Measurements from ENCODE around the gene PBX3. TPM values are rescaled to one million over a fixed set of nuclear protein-coding genes. Genes with fewer than 3 reads are reported as not detected.

The PBX3 gene
- total RNA-seq, 1 donor from 2014 or later, result 46.1 TPM

DNA sequence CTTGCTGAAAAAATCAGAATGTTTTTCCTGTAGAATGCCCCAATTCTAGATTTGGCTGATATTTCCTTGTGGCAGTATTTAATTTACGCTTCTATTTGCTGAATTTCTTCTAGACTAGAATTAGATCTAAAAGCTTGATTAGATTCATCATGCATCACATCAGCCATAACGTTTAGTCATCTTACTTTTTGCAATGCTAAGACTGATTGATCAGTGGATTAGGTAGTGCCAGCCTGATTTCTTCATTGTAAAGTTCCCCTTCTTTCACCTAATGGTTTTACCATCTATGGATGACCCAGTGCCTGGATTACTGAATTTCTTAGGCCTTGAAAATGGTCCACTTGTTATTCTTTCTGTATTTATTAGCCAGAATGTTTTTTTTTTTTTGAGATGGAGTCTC, 83.9 kb downstream of the PBX3 start:
- TF ChIP-seq, protein P1, sequence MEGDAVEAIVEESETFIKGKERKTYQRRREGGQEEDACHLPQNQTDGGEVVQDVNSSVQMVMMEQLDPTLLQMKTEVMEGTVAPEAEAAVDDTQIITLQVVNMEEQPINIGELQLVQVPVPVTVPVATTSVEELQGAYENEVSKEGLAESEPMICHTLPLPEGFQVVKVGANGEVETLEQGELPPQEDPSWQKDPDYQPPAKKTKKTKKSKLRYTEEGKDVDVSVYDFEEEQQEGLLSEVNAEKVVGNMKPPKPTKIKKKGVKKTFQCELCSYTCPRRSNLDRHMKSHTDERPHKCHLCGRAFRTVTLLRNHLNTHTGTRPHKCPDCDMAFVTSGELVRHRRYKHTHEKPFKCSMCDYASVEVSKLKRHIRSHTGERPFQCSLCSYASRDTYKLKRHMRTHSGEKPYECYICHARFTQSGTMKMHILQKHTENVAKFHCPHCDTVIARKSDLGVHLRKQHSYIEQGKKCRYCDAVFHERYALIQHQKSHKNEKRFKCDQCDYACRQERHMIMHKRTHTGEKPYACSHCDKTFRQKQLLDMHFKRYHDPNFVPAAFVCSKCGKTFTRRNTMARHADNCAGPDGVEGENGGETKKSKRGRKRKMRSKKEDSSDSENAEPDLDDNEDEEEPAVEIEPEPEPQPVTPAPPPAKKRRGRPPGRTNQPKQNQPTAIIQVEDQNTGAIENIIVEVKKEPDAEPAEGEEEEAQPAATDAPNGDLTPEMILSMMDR (IDR thresholded peaks at IDR 0.05), result no peak
- Histone ChIP-seq H3K4me1 (peaks cover 4% of the 10 kb centered on the region), H3K36me3 (no peaks in the 10 kb centered on the region), H3K9me3 (no peaks in the 10 kb centered on the region), H3K4me3 (no peak overlapping the region), H3K27ac (no peak overlapping the region), H3K27me3 (ENCODE audit: low read depth) (no peaks in the 10 kb centered on the region)
- intact Hi-C loops (cut with DNase I), result no loop called here
- DNase-seq (no peak), ATAC-seq (no peak)

DNA sequence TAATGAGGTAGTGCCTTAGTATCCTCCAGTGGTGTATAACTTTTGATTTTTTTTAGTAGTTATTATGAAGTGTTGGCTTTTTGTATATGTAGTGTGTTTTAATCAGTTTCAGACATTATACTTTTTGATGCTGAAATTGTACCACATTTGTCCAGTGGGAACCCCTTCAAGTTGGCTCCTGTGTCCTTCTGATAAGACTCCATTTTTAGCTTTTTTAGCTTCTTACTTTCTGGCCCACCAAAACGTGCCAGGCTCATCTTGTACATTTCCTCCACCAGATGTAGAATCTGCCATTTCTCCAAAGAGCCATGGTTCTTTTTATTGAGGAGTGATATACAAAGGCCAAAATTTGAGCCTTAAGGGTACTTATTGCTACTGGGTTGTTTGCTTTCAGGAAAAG, 84.4 kb downstream of the PBX3 start:
- intact Hi-C loops (cut with DNase I), result no loop called here
- H3K4me3 ChIP-seq, result no peak overlapping the region
- peaks cover 4% of the 10 kb centered on the region for H3K4me1 ChIP-seq
- TF ChIP-seq, protein P1 (IDR thresholded peaks at IDR 0.05), result no peak
- DNase-seq, result no peak
- no peak for ATAC-seq
- no peaks in the 10 kb centered on the region for H3K36me3 ChIP-seq
- H3K9me3 ChIP-seq, result no peaks in the 10 kb centered on the region
- H3K27ac ChIP-seq, result no peak overlapping the region
- H3K27me3 ChIP-seq (ENCODE audit: low read depth), result no peaks in the 10 kb centered on the region

DNA sequence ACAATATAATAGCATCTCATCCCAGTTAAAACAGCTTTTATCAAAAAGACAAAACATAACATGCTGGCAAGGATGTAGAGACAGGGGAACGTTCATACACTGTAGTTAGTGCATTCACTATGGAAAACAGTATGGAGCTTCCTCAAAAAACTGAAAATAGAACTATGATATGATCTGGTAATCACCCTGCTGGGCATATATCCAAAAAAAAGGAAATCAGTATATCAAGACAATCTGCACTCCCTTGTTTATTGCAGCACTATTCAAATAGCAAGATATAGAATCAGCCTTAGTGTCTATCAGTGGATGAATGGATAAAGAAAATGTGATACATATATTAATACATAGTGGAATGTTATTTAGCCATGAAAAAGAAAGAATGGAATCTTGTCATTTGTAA, 88.5 kb downstream of the PBX3 start:
- Histone ChIP-seq H3K27ac (no peak overlapping the region), H3K4me3 (no peak overlapping the region), H3K9me3 (no peaks in the 10 kb centered on the region), H3K27me3 (ENCODE audit: low read depth) (no peaks in the 10 kb centered on the region), H3K36me3 (no peaks in the 10 kb centered on the region), H3K4me1 (no peaks in the 10 kb centered on the region)
- TF ChIP-seq, protein P1 (IDR thresholded peaks at IDR 0.05), result no peak
- intact Hi-C loops (cut with DNase I), result no loop called here
- ATAC-seq (no peak), DNase-seq (no peak)

DNA sequence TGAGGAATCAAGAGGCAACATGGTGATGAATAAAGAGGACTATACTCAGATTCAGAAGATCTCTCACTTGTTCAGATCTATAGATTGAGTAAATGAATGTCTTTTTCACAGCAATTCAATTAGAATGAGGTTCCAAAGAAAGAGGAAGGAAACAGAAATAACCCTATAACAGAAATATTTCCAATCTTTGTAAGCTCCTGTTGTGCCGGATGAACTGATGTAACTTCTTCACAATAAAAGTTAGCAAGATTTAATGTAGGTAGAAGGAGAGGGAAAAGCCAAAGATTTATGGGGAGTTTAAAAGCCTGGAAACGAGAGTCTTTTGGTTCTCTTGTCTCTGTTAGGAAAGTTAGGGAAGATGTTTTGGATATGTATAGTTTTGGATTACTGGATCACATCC, 92.1 kb downstream of the PBX3 start:
- no peaks in the 10 kb centered on the region for H3K9me3 ChIP-seq
- no peaks in the 10 kb centered on the region for H3K36me3 ChIP-seq
- H3K27me3 ChIP-seq (ENCODE audit: low read depth), result no peaks in the 10 kb centered on the region
- no peak for DNase-seq
- intact Hi-C loops (cut with DNase I), result no loop called here
- H3K4me3 ChIP-seq, result no peak overlapping the region
- no peaks in the 10 kb centered on the region for H3K4me1 ChIP-seq
- no peak overlapping the region for H3K27ac ChIP-seq
- no peak for ATAC-seq
- TF ChIP-seq, protein P1 (IDR thresholded peaks at IDR 0.05), result no peak

DNA sequence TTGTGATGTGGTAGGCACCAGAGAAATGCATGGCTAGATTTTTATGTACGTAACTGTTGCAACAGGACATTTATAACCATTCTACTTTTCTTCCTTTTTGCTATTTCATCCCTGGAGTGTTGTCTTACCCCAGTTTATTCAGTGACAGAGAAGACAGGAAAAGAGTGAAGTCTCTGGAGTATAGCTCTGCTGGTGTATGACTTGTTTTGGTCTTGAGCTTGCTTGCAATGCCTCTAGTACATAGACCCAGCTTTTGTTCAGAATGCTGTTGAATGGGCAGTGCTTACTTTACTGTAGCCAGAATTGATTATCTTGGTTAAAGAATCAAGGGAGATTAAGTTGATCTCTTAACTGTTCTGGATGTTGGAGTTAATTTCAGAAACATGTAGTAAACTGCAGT, 94.3 kb downstream of the PBX3 start:
- Histone ChIP-seq H3K27ac (no peak overlapping the region), H3K9me3 (no peaks in the 10 kb centered on the region), H3K36me3 (no peaks in the 10 kb centered on the region), H3K27me3 (ENCODE audit: low read depth) (no peaks in the 10 kb centered on the region), H3K4me1 (no peaks in the 10 kb centered on the region), H3K4me3 (no peak overlapping the region)
- intact Hi-C loops (cut with DNase I), result no loop called here
- DNase-seq (no peak), ATAC-seq (no peak)
- TF ChIP-seq, protein P1 (IDR thresholded peaks at IDR 0.05), result no peak

DNA sequence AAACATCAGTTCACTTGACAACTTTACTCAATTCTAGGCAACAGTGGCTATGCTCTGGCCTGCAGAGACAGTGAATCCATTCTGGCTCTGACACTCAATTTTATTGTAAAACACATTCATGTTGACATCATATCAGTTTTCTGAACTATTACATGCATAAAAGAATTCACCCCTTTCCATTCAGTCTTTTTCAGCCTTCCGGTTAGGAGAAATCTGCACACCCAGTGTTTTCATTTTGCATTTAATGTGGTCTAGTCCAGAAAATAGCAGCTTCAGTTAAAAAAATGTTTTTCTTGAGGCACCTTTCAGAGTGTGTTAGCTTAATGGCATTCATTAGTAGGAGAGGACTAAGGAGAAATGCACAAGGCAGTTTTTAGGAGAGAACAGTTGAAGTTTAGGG, 95.1 kb downstream of the PBX3 start:
- Histone ChIP-seq H3K27ac (no peak overlapping the region), H3K4me3 (no peak overlapping the region), H3K36me3 (no peaks in the 10 kb centered on the region), H3K4me1 (no peaks in the 10 kb centered on the region), H3K27me3 (ENCODE audit: low read depth) (no peaks in the 10 kb centered on the region), H3K9me3 (no peaks in the 10 kb centered on the region)
- intact Hi-C loops (cut with DNase I), result no loop called here
- DNase-seq (no peak), ATAC-seq (no peak)
- TF ChIP-seq, protein P1 (IDR thresholded peaks at IDR 0.05), result no peak

Measured in lower lobe of right lung (tissue), 2 donors.